ENCODE data around the gene MAP2K2. TPM values are rescaled to one million over a fixed set of nuclear protein-coding genes. Genes with fewer than 3 reads are reported as not detected.

The MAP2K2 gene
- polyA plus RNA-seq, 2 of the 4 experiments (the other 2 are of a cell fraction), result 41.7 to 115 TPM

- 98% methylated on average over 7 of the region's 11 CpGs for WGBS (ENCODE audit: missing lambda C conversion rate)
- ATAC-seq, result no peak
- H3K4me3 ChIP-seq, result no peak overlapping the region
- H3K4me1 ChIP-seq, result no peaks in the 10 kb centered on the region
- FAIRE-seq, result no peak
- TF ChIP-seq PBX3 (IDR thresholded peaks at IDR 0.05) (no peak), ZSCAN20 (CRISPR knock-in tag; IDR thresholded peaks at IDR 0.05) (no peak), REST (IDR thresholded peaks at IDR 0.05) (no peak), HOXB13 (CRISPR knock-in tag; IDR thresholded peaks at IDR 0.05; ENCODE audit: low read depth) (no peak), ZFP36 (IDR thresholded peaks at IDR 0.05; ENCODE audit: borderline replicate concordance, partially characterized antibody) (no peak), RCOR1 (IDR thresholded peaks at IDR 0.05; ENCODE audit: low read depth, low read length) (no peak), CHD2 (IDR thresholded peaks at IDR 0.05; ENCODE audit: low read length, partially characterized antibody) (no peak), RAD21 (conservative IDR thresholded peaks at IDR 0.05 in 1 of 2, IDR thresholded peaks at IDR 0.05 in 1 of 2) (no peak), FOSL2 (IDR thresholded peaks at IDR 0.05) (no peak), FOSL2 (CRISPR knock-in tag; IDR thresholded peaks at IDR 0.05) (no peak), HEYL (CRISPR knock-in tag; IDR thresholded peaks at IDR 0.05) (no peak), HOXB5 (CRISPR knock-in tag; IDR thresholded peaks at IDR 0.05) (no peak)
- TF ChIP-seq, protein P1, sequence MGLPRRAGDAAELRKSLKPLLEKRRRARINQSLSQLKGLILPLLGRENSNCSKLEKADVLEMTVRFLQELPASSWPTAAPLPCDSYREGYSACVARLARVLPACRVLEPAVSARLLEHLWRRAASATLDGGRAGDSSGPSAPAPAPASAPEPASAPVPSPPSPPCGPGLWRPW (IDR thresholded peaks at IDR 0.05), result no peak
- H3K4me2 ChIP-seq, result no peak overlapping the region
- DNase-seq (ENCODE audit: low read depth in 1 of 2, low spot score in 1 of 2), result no peak
- ChIA-PET CTCF (interaction anchor here (0.9 to 1.3 kb wide), 2 partner anchors 11 to 42 kb away, joined by 3 to 4 read pairs; no protein-coding TSS in a partner anchor), POLR2A (no interaction called here)
- H3K27ac ChIP-seq, result no peak overlapping the region
- no peaks in the 10 kb centered on the region for H3K9me3 ChIP-seq
Observed at GRCh38 chr19:4097501-4097900, 26.4 kb downstream of the MAP2K2 start.

GRCh38 chr19:4096049-4096892 lies 27.7 kb downstream of the MAP2K2 start:
- FAIRE-seq (no peak), ATAC-seq (no peak), DNase-seq (ENCODE audit: low read depth in 1 of 2, low spot score in 1 of 2) (no peak)
- H3K4me3 ChIP-seq, result no peak overlapping the region
- TF ChIP-seq NFE2L2 (conservative IDR thresholded peaks at IDR 0.05; ENCODE audit: low read length), result no peak
- ChIA-PET CTCF (interaction anchor here (0.6 to 1.0 kb wide), 4 partner anchors 9 to 111 kb away, joined by 3 to 6 read pairs (median 3); no protein-coding TSS in a partner anchor), POLR2A (no interaction called here)
- H3K27ac ChIP-seq, result no peak overlapping the region
- no peak overlapping the region for H3K4me2 ChIP-seq
- WGBS (ENCODE audit: missing lambda C conversion rate), result 92% methylated on average over 17 of the region's 31 CpGs
- H3K4me1 ChIP-seq, result no peaks in the 10 kb centered on the region
- no peaks in the 10 kb centered on the region for H3K9me3 ChIP-seq

DNA sequence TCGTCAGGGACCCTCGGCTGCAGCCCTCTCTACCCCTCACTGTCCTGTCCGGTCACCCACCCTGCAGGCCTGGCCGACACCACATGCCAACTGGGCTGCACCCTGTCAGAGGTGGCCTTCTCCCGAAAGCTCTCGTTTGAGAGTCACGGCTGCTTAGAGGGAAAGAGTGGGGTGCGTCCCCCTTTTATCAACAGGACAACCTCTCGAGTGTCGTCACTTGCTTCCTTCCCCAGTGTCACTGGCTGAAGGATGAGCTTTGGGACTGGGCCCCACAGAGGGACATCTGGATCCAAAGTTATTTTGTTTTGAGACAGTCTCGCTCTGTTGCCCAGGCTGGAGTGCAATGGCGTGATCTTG lies 28.5 kb downstream of the MAP2K2 start:
- Histone ChIP-seq H3K4me3 (no peak overlapping the region), H3K4me1 (no peaks in the 10 kb centered on the region), H3K27ac (no peak overlapping the region), H3K9me3 (no peaks in the 10 kb centered on the region), H3K4me2 (no peak overlapping the region)
- POLR2A ChIA-PET, result no interaction called here
- no peak for ATAC-seq
- CTCF ChIA-PET, result interaction anchor here (0.8 to 0.9 kb wide), 3 partner anchors 19 to 44 kb away, joined by 3 to 5 read pairs (median 3); no protein-coding TSS in a partner anchor
- WGBS (ENCODE audit: missing lambda C conversion rate), result 95% methylated on average over 12 of the region's 12 CpGs
- no peak for FAIRE-seq
- no peak for DNase-seq (ENCODE audit: low read depth in 1 of 2, low spot score in 1 of 2)
- TF ChIP-seq CHD4 (IDR thresholded peaks at IDR 0.05; ENCODE audit: borderline replicate concordance) (no peak), FOXS1 (CRISPR knock-in tag; IDR thresholded peaks at IDR 0.05) (no peak), REST (IDR thresholded peaks at IDR 0.05) (no peak), MAZ (IDR thresholded peaks at IDR 0.05; ENCODE audit: borderline replicate concordance, low read depth, low read length) (no peak), PBX3 (IDR thresholded peaks at IDR 0.05) (no peak), TP53 (CRISPR knock-in tag; IDR thresholded peaks at IDR 0.05) (no peak), FOSL2 (IDR thresholded peaks at IDR 0.05) (no peak), FOSL2 (CRISPR knock-in tag; IDR thresholded peaks at IDR 0.05) (no peak), CBX2 (IDR thresholded peaks at IDR 0.05; ENCODE audit: borderline replicate concordance, low read depth) (no peak), ATOH8 (CRISPR knock-in tag; IDR thresholded peaks at IDR 0.05; ENCODE audit: low read depth) (no peak), NR3C1 (IDR thresholded peaks at IDR 0.05) (no peak)

All from A549 (cell line).